Heart left ventricle (tissue), 13 donors: ENCODE measurements around the gene MCM3AP.

Experiments
- CTCF ChIP-seq, 12 donors: fragments of 200-600 bp; sonication (generic) in 4 of 12; IDR thresholded peaks; one replicate each; pipeline versions ENCODE4 v1.5.0 to v1.8.0; 2018 to 2022; ENCODE audit warnings: antibody characterized with exemption in 12 of 12, mild to moderate bottlenecking in 5 of 12
- POLR2A ChIP-seq, 2 donors: fragments of 450-650 bp; IDR thresholded peaks; one replicate each; pipeline ENCODE4 v1.6.1; 2017; ENCODE audit warnings: antibody characterized with exemption in 2 of 2, mild to moderate bottlenecking in 2 of 2, moderate library complexity in 2 of 2
- donor health status: ischemic (EF 13 %, LVEDD 7.1; RV severe dilation, severe dysfunction).
- donor health status: DM: no; HTN: yes; CAD: no.
- donor health status: DM: no; HTN: no; CAD: no.
- donor health status: ischemic (EF 25% LVEDD 6.9; RV normal size, moderate dysfunction).
- donor health status: ischemic (EF 25% LVEDD 5.7; RV mildly dilated, moderate dysfunction).
- donor health status: ischemic (EF 35%, LVEDD 5.7; RV mildly dilated, moderate dysfunction).
- donor health status: nonischemic (EF 11% LVEDD 7.7; RV severe dilation, severe dysfunction).
- donor health status: DM: yes; HTN: yes; CAD: no.
- donor health status: PGD.
- donor health status: ischemic (EF 29% LVEDD 5.4; RV normal size, mild dysfunction).
- donor health status: nonischemic (EF 23%, LVEDD 6.1; RV moderate dilation, normal function).

DNA sequence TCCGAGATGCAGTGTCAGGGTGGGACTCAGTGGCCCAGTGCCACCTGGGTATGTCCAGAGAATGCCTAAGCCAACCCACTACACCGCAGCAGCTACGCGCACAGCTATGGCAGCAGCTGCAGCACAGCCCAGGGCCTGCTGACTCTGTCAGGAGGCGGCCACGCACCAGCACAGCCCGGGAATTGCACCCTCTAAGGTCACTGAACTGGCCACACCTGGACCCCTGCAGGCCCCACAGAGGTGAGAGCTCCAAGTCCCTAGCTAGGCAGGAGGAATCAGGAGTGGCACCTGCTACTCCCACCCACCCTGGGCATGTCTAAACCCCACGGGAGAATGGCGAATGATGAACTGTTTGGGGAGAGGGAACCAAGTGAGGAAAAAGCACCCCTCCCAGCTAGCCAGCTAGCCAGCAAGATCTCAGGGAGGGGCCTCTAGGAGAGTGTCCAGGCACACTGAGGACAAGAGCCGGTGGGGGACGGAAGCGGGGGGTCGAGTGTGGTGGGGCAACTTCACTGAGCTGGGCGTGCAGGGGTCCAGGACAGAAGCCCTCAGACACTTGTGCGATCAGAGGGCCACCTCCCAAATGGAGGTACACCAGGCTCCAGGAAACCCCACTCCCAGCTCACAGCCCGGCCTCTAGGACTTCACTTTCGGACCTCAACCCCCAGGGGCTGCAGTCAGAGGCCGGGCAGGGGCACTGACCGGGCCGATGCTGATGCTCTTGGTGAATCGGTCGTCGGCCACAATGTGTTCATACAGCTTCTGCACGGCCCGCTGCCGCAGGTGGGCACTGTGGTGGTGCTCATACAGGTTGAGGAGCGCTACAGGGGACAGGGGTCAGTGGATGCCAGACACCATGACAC is 70.7 kb downstream of the MCM3AP start:
- TF ChIP-seq CTCF (IDR thresholded peaks at IDR 0.05), result no peak
- no peak for TF ChIP-seq POLR2A (IDR thresholded peaks at IDR 0.05)
